HG02623 (cell line): ENCODE results near the gene ZFTA.
"Not testable (repeated sequence)": the region's sequence is repeated elsewhere in the genome, so short reads cannot be mapped to it uniquely, and the experiment has no call there.

Experiments used
- ATAC-seq: cut with Tn5 transposase; IDR thresholded peaks from one replicate; pipeline ENCODE4 v1.9.1; 2021; ENCODE audit warnings: moderate library complexity; ENCODE audit not compliant: unreplicated experiment

ZFTA gene

GRCh38 chr11:63779039-63779438 lies 10.5 kb upstream of the ZFTA start:
- ATAC-seq: no peak

- no peak for ATAC-seq
Measured at GRCh38 chr11:63775191-63775590, 6.6 kb upstream of the ZFTA start.

- ATAC-seq: not testable (repeated sequence)
Measured at GRCh38 chr11:63771741-63772318, 3.3 kb upstream of the ZFTA start.

GRCh38 chr11:63770763-63771162 lies 2.2 kb upstream of the ZFTA start:
- ATAC-seq: no peak

GRCh38 chr11:63769714-63770455 lies 1.3 kb upstream of the ZFTA start:
- no peak for ATAC-seq

- ATAC-seq: peak; percentile 20
Measured at GRCh38 chr11:63769042-63769713, 603 bp upstream of the ZFTA start.

GRCh38 chr11:63767565-63768236 lies 874 bp downstream of the ZFTA start:
- no peak for ATAC-seq

- ATAC-seq: no peak
Measured at GRCh38 chr11:63767267-63767564, 1.4 kb downstream of the ZFTA start.

- ATAC-seq: no peak
Measured at GRCh38 chr11:63766531-63767235, 1.9 kb downstream of the ZFTA start.

GRCh38 chr11:63765688-63766241 lies 2.8 kb downstream of the ZFTA start:
- ATAC-seq: no peak

GRCh38 chr11:63764679-63765647 lies 3.6 kb downstream of the ZFTA start:
- no peak for ATAC-seq

GRCh38 chr11:63764340-63764678 lies 4.3 kb downstream of the ZFTA start:
- no peak for ATAC-seq

GRCh38 chr11:63763496-63764339 lies 4.9 kb downstream of the ZFTA start:
- ATAC-seq: no peak

GRCh38 chr11:63762654-63763495 lies 5.7 kb downstream of the ZFTA start:
- no peak for ATAC-seq

- no peak for ATAC-seq
Measured at GRCh38 chr11:63761931-63762653, 6.5 kb downstream of the ZFTA start.

GRCh38 chr11:63761188-63761587 lies 7.4 kb downstream of the ZFTA start:
- ATAC-seq: no peak

GRCh38 chr11:63760487-63761079 lies 8.0 kb downstream of the ZFTA start:
- ATAC-seq: no peak
